K562 (cell line): ENCODE measurements around the gene IL1RAPL2. TPM values are rescaled to one million over a fixed set of nuclear protein-coding genes. Genes with fewer than 3 reads are reported as not detected.

ENCODE experiments used
- ATAC-seq: fragments of 200-7000 bp; cut with Tn5 transposase; 3 replicates; pipeline ENCODE4 v1.9.1; 2020; ENCODE audit warnings: moderate library complexity
- BruUV-seq: library from RNA; stranded (reverse); fragments of 400-500 nt; replicated peaks from 2 replicates; lab custom pipeline; 2021; lab: Mats Ljungman, UMichigan
- CTCF ChIA-PET: fragments of 300-600 bp; formaldehyde crosslinking; extraction: SDS; loops from one replicate; lab custom pipeline; 2021; ENCODE audit warnings: low intra/inter-chr PET ratio; lab: Yijun Ruan, JAX
- POLR2A ChIA-PET: fragments of 300-600, 350-650 bp; sonication (Branson Sonifier 250); formaldehyde crosslinking; extraction: SDS; loops from one replicate; lab custom pipeline; 2021; ENCODE audit warnings: antibody characterized with exemption, inconsistent platforms; lab: Yijun Ruan, JAX
- DNase-seq, 4 experiments: peaks; one replicate each; pipeline versions ENCODE4 v3.0.0 to v3.0.0-alpha.2; 2011 to 2018; ENCODE audit warnings: low spot score in 3 of 4, mixed read lengths in 3 of 4; ENCODE audit errors: extremely low read depth in 1 of 4
- FAIRE-seq: peaks from 2 replicates; lab custom pipeline; 2011; peaks lifted over from hg19 to GRCh38; lab: Jason Lieb, UNC
- H2AFZ ChIP-seq: 2 replicates; pipeline ENCODE4 v1.6.0; 2011; ENCODE audit warnings: low read depth, low read length, control low read depth, inconsistent platforms
- H3K27ac ChIP-seq: fragments of 200-600 bp; 3 replicates; pipeline ENCODE4 v1.8.0; 2011; ENCODE audit warnings: low read depth, mild to moderate bottlenecking, control low read depth, inconsistent platforms, low read length, moderate library complexity, mixed read lengths; ENCODE audit errors: extremely low read depth
- H3K27me3 ChIP-seq, 2 experiments: fragments of 300-600 bp in 1 of 2; 2 replicates in 1 of 2; 3 replicates in 1 of 2; pipeline versions ENCODE4 v1.6.0 to v1.8.0; 2011; ENCODE audit warnings: inconsistent platforms in 2 of 2, low read length in 2 of 2, mild to moderate bottlenecking in 1 of 2, mixed read lengths in 1 of 2, moderate library complexity in 1 of 2; ENCODE audit not compliant: control insufficient read depth in 2 of 2, insufficient read depth in 2 of 2
- H3K36me3 ChIP-seq: fragments of 300-600 bp; 3 replicates; pipeline ENCODE4 v1.8.0; 2011; ENCODE audit warnings: mild to moderate bottlenecking, low read length, inconsistent platforms; ENCODE audit not compliant: control insufficient read depth, insufficient read depth
- H3K4me1 ChIP-seq, 2 experiments: fragments of 200-600 bp in 1 of 2; replicated peaks in 1 of 2; 2 replicates in 1 of 2; 3 replicates in 1 of 2; pipeline versions ENCODE4 v1.5.1 to v1.8.0; 2011; ENCODE audit warnings: inconsistent platforms in 2 of 2, low read length in 2 of 2, mild to moderate bottlenecking in 1 of 2, mixed read lengths in 1 of 2, moderate library complexity in 1 of 2; ENCODE audit not compliant: control insufficient read depth in 2 of 2, insufficient read depth in 2 of 2
- H3K4me2 ChIP-seq: 2 replicates; pipeline ENCODE4 v1.6.1; 2011; ENCODE audit warnings: low read length, control low read depth, inconsistent platforms, mixed read lengths; ENCODE audit not compliant: insufficient read depth
- H3K4me3 ChIP-seq: fragments of 200-600 bp; sonication (generic), shearing (Covaris generic); 2 replicates; pipeline ENCODE4 v1.5.1; 2016; ENCODE audit warnings: control low read depth, inconsistent platforms
- H3K79me2 ChIP-seq: fragments of 200-600 bp; 3 replicates; pipeline ENCODE4 v1.8.0; 2011; ENCODE audit warnings: low read length, inconsistent platforms; ENCODE audit not compliant: control insufficient read depth, insufficient read depth
- H3K9ac ChIP-seq, 2 experiments: 2 replicates each; pipeline versions ENCODE4 v1.6.0 to v1.6.1; 2011; ENCODE audit warnings: low read depth in 2 of 2, low read length in 2 of 2, control low read depth in 1 of 2, inconsistent platforms in 1 of 2, mild to moderate bottlenecking in 1 of 2, mixed read lengths in 1 of 2; ENCODE audit not compliant: insufficient read depth in 1 of 2
- H3K9me1 ChIP-seq: one replicate; pipeline ENCODE4 v1.6.0; 2011; ENCODE audit warnings: inconsistent platforms, mild to moderate bottlenecking, low read length, moderate library complexity; ENCODE audit not compliant: control insufficient read depth, insufficient read depth
- H3K9me3 ChIP-seq: replicated peaks from 2 replicates; pipeline ENCODE4 v1.5.1; 2011; ENCODE audit warnings: low read depth, low read length, inconsistent platforms; ENCODE audit not compliant: control insufficient read depth, insufficient read depth
- H4K20me1 ChIP-seq: replicated peaks from 2 replicates; pipeline ENCODE4 v1.6.1; 2011; ENCODE audit warnings: low read length, inconsistent platforms, mixed read lengths; ENCODE audit not compliant: control insufficient read depth, insufficient read depth
- ARID3A ChIP-seq: IDR thresholded peaks from 2 replicates; pipeline ENCODE4 v1.6.1; 2012; ENCODE audit warnings: low read depth, low read length, improper control_type of control experiment, borderline replicate concordance
- ASH1L ChIP-seq: fragments of 450-650 bp; IDR thresholded peaks from 2 replicates; pipeline ENCODE4 v1.6.1; 2018; ENCODE audit warnings: borderline replicate concordance, mild to moderate bottlenecking, low read depth; ENCODE audit not compliant: partially characterized antibody
- CHAMP1 ChIP-seq: fragments of 450-650 bp; IDR thresholded peaks from 2 replicates; pipeline ENCODE4 v1.6.1; 2016; ENCODE audit warnings: mild to moderate bottlenecking
- CREB3 ChIP-seq: fragments of 450-650 bp; conservative IDR thresholded peaks from 2 replicates; pipeline ENCODE4 v1.6.1; 2016; ENCODE audit warnings: missing genetic modification characterization, low read depth, mild to moderate bottlenecking, missing compliant biosample characterization, moderate library complexity
- HES1 ChIP-seq: fragments of 450-650 bp; IDR thresholded peaks from 2 replicates; pipeline ENCODE4 v1.6.1; 2016; ENCODE audit warnings: low read depth, mild to moderate bottlenecking, moderate library complexity
- HNRNPH1 ChIP-seq: fragments of 200-400 bp; formaldehyde crosslinking; optimal IDR thresholded peaks from 2 replicates; pipeline ENCODE3; 2017; ENCODE audit warnings: low read depth, mild to moderate bottlenecking, low read length, moderate library complexity
- ZFP1 ChIP-seq: fragments of 450-650 bp; formaldehyde crosslinking; IDR thresholded peaks from 2 replicates; pipeline ENCODE4 v1.4.0; 2020; ENCODE audit warnings: mild to moderate bottlenecking, mixed read lengths
- ZNF384 ChIP-seq: IDR thresholded peaks from 2 replicates; pipeline ENCODE4 v1.6.1; 2012; ENCODE audit warnings: low read depth, low read length, improper control_type of control experiment
- ZNF551 ChIP-seq: fragments of 250-450 bp; sonication (Bioruptor Pico); IDR thresholded peaks from 2 replicates; pipeline ENCODE4 v1.5.0; 2021; ENCODE audit warnings: mild to moderate bottlenecking, moderate library complexity
- ZSCAN29 ChIP-seq: fragments of 450-650 bp; IDR thresholded peaks from 2 replicates; pipeline ENCODE4 v1.6.1; 2017
- WGBS: fragments of 100-300 bp; shearing (Covaris generic); methylation state at CpG from one replicate; pipeline ENCODE4 v1.1.6; 2016; ENCODE audit warnings: low coverage, mixed read lengths; ENCODE audit not compliant: insufficient coverage; ENCODE audit errors: missing lambda C conversion rate; 5-methylcytosine and 5-hydroxymethylcytosine counted together
- in situ Hi-C: fragments of 300-500 bp; cut with MboI; formaldehyde crosslinking; loops from 4 replicates; pipeline ENCODE4 v1.15.0; 2018; ENCODE audit warnings: inconsistent platforms, mixed read lengths
- intact Hi-C: fragments of 100-400 bp; cut with micrococcal nuclease; formaldehyde crosslinking; loops from 2 replicates; pipeline ENCODE4 v1.14.2; 2022
- polyA plus RNA-seq, 8 experiments: library from polyadenylated mRNA; depleted of rRNA in 4 of 8; stranded (reverse) in 5 of 8; unstranded in 3 of 8; fragments of >200 nt; fragmentation: Nextera tagmentation in 2 of 8; fragmentation: Illumina TruSeq in 1 of 8; extraction: Ambion mirVana in 2 of 8; extraction: Trizol in 1 of 8; gene quantifications; 2 replicates each; pipeline versions ENCODE4 v1.2.1 to v1.2.3, GENCODE V29; 2011 to 2014; ENCODE audit warnings: inconsistent platforms in 1 of 8, missing spikeins in 1 of 8
- total RNA-seq, 7 experiments: library from RNA; depleted of rRNA in 6 of 7; stranded (reverse); fragments of >200 nt in 6 of 7; fragmentation: Illumina TruSeq in 2 of 7; extraction: Trizol in 2 of 7; gene quantifications; 2 replicates each; pipeline versions ENCODE4 v1.2.1 to v1.2.3, GENCODE V29; 2011 to 2021; ENCODE audit warnings: low replicate concordance in 1 of 7

The IL1RAPL2 gene
- total and polyA plus RNA-seq, 9 of the 15 experiments (the other 6 are each of a cell fraction or from before 2014, with no cell fraction given), result not detected

GRCh38 chrX:105462186-105462585 lies 896.2 kb downstream of the IL1RAPL2 start:
- Histone ChIP-seq H4K20me1 (no peaks in the 10 kb centered on the region), H3K4me1 (no peaks in the 10 kb centered on the region), H3K79me2 (no peaks in the 10 kb centered on the region), H3K9ac (no peak overlapping the region), H3K36me3 (no peaks in the 10 kb centered on the region), H3K9me1 (no peaks in the 10 kb centered on the region), H3K27me3 (no peaks in the 10 kb centered on the region), H3K4me2 (no peak overlapping the region), H3K4me3 (no peak overlapping the region), H2AFZ (no peak overlapping the region), H3K27ac (no peak overlapping the region), H3K9me3 (no peaks in the 10 kb centered on the region)
- CTCF ChIA-PET, result no interaction called here
- TF ChIP-seq CHAMP1 (no peak), ZNF551 (CRISPR knock-in tag) (no peak), ZFP1 (CRISPR knock-in tag) (no peak), CREB3 (tag) (no peak), HNRNPH1 (no peak), ZSCAN29 (no peak), ARID3A (no peak), HES1 (no peak), ZNF384 (no peak), ASH1L (no peak)
- in situ Hi-C loops (no loop called here), intact Hi-C loops (no loop called here)
- DNase-seq (no peak), ATAC-seq (no peak), FAIRE-seq (no peak)
- no TSS peak for BruUV-seq
- POLR2A ChIA-PET, result no interaction called here
- no CpG with 5 or more reads among the region's 1 CpG for WGBS
